HepG2 (cell line): ENCODE measurements around the gene DOCK9. TPM values are rescaled to one million over a fixed set of nuclear protein-coding genes. Genes with fewer than 3 reads are reported as not detected.

Experiments
- ATAC-seq: fragments of 200-7000 bp; cut with Tn5 transposase; 3 replicates; pipeline ENCODE4 v1.9.1; 2020; ENCODE audit warnings: mild to moderate bottlenecking, moderate library complexity
- BruUV-seq: library from RNA; stranded (reverse); fragments of 400-500 nt; replicated peaks from 2 replicates; lab custom pipeline; 2021; lab: Mats Ljungman, UMichigan
- CTCF ChIA-PET: fragments of 300-600 bp; formaldehyde crosslinking; extraction: SDS; loops from one replicate; lab custom pipeline; 2021; ENCODE audit warnings: low total read pairs, inconsistent platforms, low intra/inter-chr PET ratio; lab: Yijun Ruan, JAX
- POLR2A ChIA-PET: fragments of 350-600 bp; sonication (Branson Sonifier 250); formaldehyde crosslinking; loops from one replicate; lab custom pipeline; 2020; ENCODE audit warnings: antibody characterized with exemption, inconsistent platforms; lab: Yijun Ruan, JAX
- DNase-seq: peaks from one replicate; pipeline ENCODE4 v3.0.0-alpha.2; 2015; ENCODE audit warnings: low spot score
- FAIRE-seq: peaks from 3 replicates; lab custom pipeline; 2011; peaks lifted over from hg19 to GRCh38; lab: Jason Lieb, UNC
- H2AFZ ChIP-seq: one replicate; pipeline ENCODE4 v1.6.1; 2011; ENCODE audit warnings: low read length, inconsistent platforms
- H3K27ac ChIP-seq: fragments of 300-600 bp; 3 replicates; pipeline ENCODE4 v1.8.0; 2011; ENCODE audit warnings: mixed run types, mild to moderate bottlenecking, mixed read lengths, low read length, inconsistent platforms; ENCODE audit not compliant: insufficient read depth; ENCODE audit errors: extremely low read length
- H3K27me3 ChIP-seq, 2 experiments: fragments of 200-600 bp in 1 of 2; 2 replicates in 1 of 2; 3 replicates in 1 of 2; pipeline versions ENCODE4 v1.6.0 to v1.8.0; 2011; ENCODE audit warnings: low read length in 2 of 2, mild to moderate bottlenecking in 2 of 2, moderate library complexity in 2 of 2, inconsistent platforms in 1 of 2; ENCODE audit not compliant: insufficient read depth in 2 of 2, control insufficient read depth in 1 of 2
- H3K36me3 ChIP-seq, 2 experiments: fragments of 200-600 bp in 1 of 2; replicated peaks in 1 of 2; 2 replicates in 1 of 2; 3 replicates in 1 of 2; pipeline versions ENCODE4 v1.5.1 to v1.8.0; 2011; ENCODE audit warnings: low read length in 2 of 2, inconsistent platforms in 1 of 2; ENCODE audit not compliant: insufficient read depth in 2 of 2, control insufficient read depth in 1 of 2
- H3K4me1 ChIP-seq: 2 replicates; pipeline ENCODE4 v1.5.1; 2012; ENCODE audit warnings: low read length, inconsistent platforms; ENCODE audit not compliant: insufficient read depth
- H3K4me2 ChIP-seq: 2 replicates; pipeline ENCODE4 v1.6.0; 2011; ENCODE audit warnings: low read depth, low read length, inconsistent platforms
- H3K4me3 ChIP-seq, 3 experiments: fragments of 200-600 bp in 1 of 3; sonication (generic), shearing (Covaris generic) in 1 of 3; replicated peaks in 1 of 3; 2 replicates each; pipeline ENCODE4 v1.5.1; 2011 to 2016; ENCODE audit warnings: low read length in 3 of 3, inconsistent platforms in 2 of 3, low read depth in 2 of 3, mild to moderate bottlenecking in 2 of 3, control low read depth in 1 of 3, mixed read lengths in 1 of 3; ENCODE audit not compliant: insufficient read depth in 1 of 3
- H3K79me2 ChIP-seq: one replicate; pipeline ENCODE4 v1.6.1; 2011; ENCODE audit warnings: low read length, inconsistent platforms; ENCODE audit not compliant: insufficient read depth
- H3K9ac ChIP-seq: 2 replicates; pipeline ENCODE4 v1.6.0; 2011; ENCODE audit warnings: mild to moderate bottlenecking, low read depth, low read length, inconsistent platforms; ENCODE audit not compliant: insufficient read depth
- H3K9me3 ChIP-seq: 2 replicates; pipeline ENCODE4 v1.5.1; 2012; ENCODE audit warnings: mild to moderate bottlenecking, low read length
- H4K20me1 ChIP-seq: 2 replicates; pipeline ENCODE4 v1.6.0; 2011; ENCODE audit warnings: inconsistent platforms, mild to moderate bottlenecking, low read length, moderate library complexity; ENCODE audit not compliant: insufficient read depth
- BRF2 ChIP-seq: sonication (generic); formaldehyde crosslinking; IDR thresholded peaks from 2 replicates; pipeline ENCODE4 v1.8.1; 2022; ENCODE audit warnings: mild to moderate bottlenecking, missing genetic modification reagents
- ESRRA ChIP-seq: sonication (generic); formaldehyde crosslinking; IDR thresholded peaks from 2 replicates; pipeline ENCODE4 v1.5.1; 2020; ENCODE audit warnings: mild to moderate bottlenecking, low read depth, missing genetic modification reagents
- FUBP1 ChIP-seq: sonication (generic); formaldehyde crosslinking; IDR thresholded peaks from 2 replicates; pipeline ENCODE4 v1.5.1; 2020; ENCODE audit warnings: missing genetic modification reagents, mild to moderate bottlenecking, borderline replicate concordance
- GMEB1 ChIP-seq: sonication (generic); formaldehyde crosslinking; IDR thresholded peaks from 2 replicates; pipeline ENCODE4 v1.5.1; 2020; ENCODE audit warnings: missing genetic modification reagents, mild to moderate bottlenecking, borderline replicate concordance
- MEIS2 ChIP-seq: sonication (generic); formaldehyde crosslinking; IDR thresholded peaks from 2 replicates; pipeline ENCODE4 v1.9.0; 2021; ENCODE audit warnings: mild to moderate bottlenecking, missing genetic modification reagents
- PHB2 ChIP-seq: fragments of 450-650 bp; IDR thresholded peaks from 2 replicates; pipeline ENCODE4 v1.6.1; 2018; ENCODE audit not compliant: partially characterized antibody
- PHF8 ChIP-seq: sonication (generic); formaldehyde crosslinking; IDR thresholded peaks from 2 replicates; pipeline ENCODE4 v1.5.0; 2020; ENCODE audit warnings: missing genetic modification reagents
- RFX3 ChIP-seq: IDR thresholded peaks from 2 replicates; pipeline ENCODE4 v1.6.1; 2016; ENCODE audit warnings: missing biosample characterization, missing genetic modification reagents
- SAFB2 ChIP-seq: sonication (generic); formaldehyde crosslinking; IDR thresholded peaks from 2 replicates; pipeline ENCODE4 v1.5.1; 2020; ENCODE audit warnings: missing genetic modification reagents, low read depth, mild to moderate bottlenecking, borderline replicate concordance
- ZBTB14 ChIP-seq: sonication (generic); formaldehyde crosslinking; IDR thresholded peaks from 2 replicates; pipeline ENCODE4 v1.4.0; 2020; ENCODE audit warnings: missing genetic modification reagents
- ZEB1 ChIP-seq: IDR thresholded peaks from 2 replicates; pipeline ENCODE4 v1.6.1; 2012; ENCODE audit warnings: mild to moderate bottlenecking, low read depth, inconsistent platforms; ENCODE audit not compliant: insufficient replicate concordance
- ZNF180 ChIP-seq: sonication (generic); formaldehyde crosslinking; IDR thresholded peaks from 2 replicates; pipeline ENCODE4 v1.4.0; 2020; ENCODE audit warnings: low read depth, missing genetic modification reagents, borderline replicate concordance
- ZNF230 ChIP-seq: sonication (generic); formaldehyde crosslinking; IDR thresholded peaks from 2 replicates; pipeline ENCODE4 v1.4.0; 2020; ENCODE audit warnings: mild to moderate bottlenecking, missing genetic modification reagents
- ZNF44 ChIP-seq: sonication (generic); formaldehyde crosslinking; IDR thresholded peaks from 2 replicates; pipeline ENCODE4 v1.5.1; 2020; ENCODE audit warnings: mild to moderate bottlenecking, missing genetic modification reagents
- ZNF484 ChIP-seq: sonication (generic); formaldehyde crosslinking; IDR thresholded peaks from 2 replicates; pipeline ENCODE4 v1.5.1; 2020; ENCODE audit warnings: mild to moderate bottlenecking, low read depth, missing genetic modification reagents, borderline replicate concordance
- ZNF569 ChIP-seq: sonication (generic); formaldehyde crosslinking; IDR thresholded peaks from 2 replicates; pipeline ENCODE4 v1.5.0; 2020; ENCODE audit warnings: mild to moderate bottlenecking, missing genetic modification reagents, moderate library complexity, borderline replicate concordance
- ZNF660 ChIP-seq: sonication (generic); formaldehyde crosslinking; IDR thresholded peaks from 2 replicates; pipeline ENCODE4 v1.5.1; 2020; ENCODE audit warnings: mild to moderate bottlenecking, low read depth, missing genetic modification reagents, borderline replicate concordance
- ZNF841 ChIP-seq: sonication (generic); formaldehyde crosslinking; IDR thresholded peaks from 2 replicates; pipeline ENCODE4 v1.8.1; 2023; ENCODE audit warnings: missing genetic modification reagents, borderline replicate concordance
- WGBS: methylation state at CpG from one replicate; pipeline ENCODE4 v1.1.6; 2017; ENCODE audit warnings: low lambda C conversion rate; 5-methylcytosine and 5-hydroxymethylcytosine counted together
- in situ Hi-C: cut with HindIII; loops from 2 replicates; pipeline ENCODE4 v1.10.0; 2017; ENCODE audit warnings: low pct_unique_long_range_greater_than_20kb; ENCODE audit not compliant: extremely low pct_ligation_motif_present
- intact Hi-C: fragments of 100-400 bp; cut with micrococcal nuclease; formaldehyde crosslinking; loops from one replicate; pipeline ENCODE4 v1.10.0; 2022; ENCODE audit not compliant: unreplicated experiment
- polyA plus RNA-seq, 8 experiments: library from polyadenylated mRNA; depleted of rRNA in 3 of 8; stranded (reverse) in 7 of 8; unstranded in 1 of 8; fragments of >200 nt; fragmentation: Illumina TruSeq in 4 of 8; extraction: Trizol in 4 of 8; gene quantifications; 2 replicates each; pipeline versions ENCODE4 v1.2.1 to v1.2.3, GENCODE V29; 2011 to 2016; ENCODE audit warnings: low read depth in 4 of 8, missing spikeins in 1 of 8, mixed read lengths in 1 of 8; ENCODE audit not compliant: insufficient read depth in 1 of 8
- total RNA-seq, 5 experiments: library from RNA; depleted of rRNA; stranded (reverse); fragments of >200 nt; fragmentation: Illumina TruSeq; extraction: Trizol; gene quantifications; 2 replicates each; pipeline ENCODE4 v1.2.3, GENCODE V29; 2016; ENCODE audit warnings: low read depth in 1 of 5

Gene DOCK9
- total and polyA plus RNA-seq, 2 of the 13 experiments (the other 11 are each of a cell fraction or from before 2014, with no cell fraction given): 0.44 to 0.97 TPM

- TF ChIP-seq ZBTB14 (CRISPR knock-in tag) (no peak), ZNF484 (CRISPR knock-in tag) (no peak), BRF2 (CRISPR knock-in tag) (no peak), SAFB2 (CRISPR knock-in tag) (no peak), RFX3 (CRISPR knock-in tag) (no peak), PHF8 (no peak), ZNF180 (CRISPR knock-in tag) (no peak), MEIS2 (CRISPR knock-in tag) (no peak), ZNF841 (CRISPR knock-in tag) (no peak)
These were observed 143.5 kb downstream of the DOCK9 start (continued) for GRCh38 chr13:98834254-98834960.

- no peak overlapping the region for H3K27ac ChIP-seq
- TF ChIP-seq PHB2: no peak
- no peak for TF ChIP-seq GMEB1 (CRISPR knock-in tag)
- TF ChIP-seq ZNF44 (CRISPR knock-in tag): no peak
- TF ChIP-seq ESRRA: no peak
- TF ChIP-seq FUBP1 (CRISPR knock-in tag): no peak
- no peak for TF ChIP-seq ZNF660
- no peak for TF ChIP-seq ZNF230 (CRISPR knock-in tag)
- no peak for TF ChIP-seq ZNF569 (CRISPR knock-in tag)
- TF ChIP-seq ZEB1: no peak
These were observed 146.6 kb downstream of the DOCK9 start for GRCh38 chr13:98831236-98831635.

More at GRCh38 chr13:98831236-98831635, 146.6 kb downstream of the DOCK9 start:
- intact Hi-C loops: no loop called here
- no peak for ATAC-seq
- Histone ChIP-seq H3K4me3 (no peak overlapping the region), H3K9ac (no peak overlapping the region), H3K79me2 (no peaks in the 10 kb centered on the region), H3K9me3 (no peaks in the 10 kb centered on the region), H4K20me1 (no peaks in the 10 kb centered on the region; the same call in 1 of the 2 replicates), H3K4me2 (no peak overlapping the region), H2AFZ (no peak overlapping the region), H3K36me3 (no peaks in the 10 kb centered on the region), H3K4me1 (no peaks in the 10 kb centered on the region), H3K27me3 (no peaks in the 10 kb centered on the region)
- BruUV-seq: no TSS peak
- ChIA-PET POLR2A (no interaction called here), CTCF (no interaction called here)
- in situ Hi-C loops: no loop called here
- no peak for FAIRE-seq
- WGBS: 82% methylated on average over 8 of the region's 8 CpGs
- DNase-seq: no peak
